ENCODE measurements around the gene ISLR2.
"Not testable (repeated sequence)": the region's sequence is repeated elsewhere in the genome, so short reads cannot be mapped to it uniquely, and the experiment has no call there.

ISLR2 gene, protein sequence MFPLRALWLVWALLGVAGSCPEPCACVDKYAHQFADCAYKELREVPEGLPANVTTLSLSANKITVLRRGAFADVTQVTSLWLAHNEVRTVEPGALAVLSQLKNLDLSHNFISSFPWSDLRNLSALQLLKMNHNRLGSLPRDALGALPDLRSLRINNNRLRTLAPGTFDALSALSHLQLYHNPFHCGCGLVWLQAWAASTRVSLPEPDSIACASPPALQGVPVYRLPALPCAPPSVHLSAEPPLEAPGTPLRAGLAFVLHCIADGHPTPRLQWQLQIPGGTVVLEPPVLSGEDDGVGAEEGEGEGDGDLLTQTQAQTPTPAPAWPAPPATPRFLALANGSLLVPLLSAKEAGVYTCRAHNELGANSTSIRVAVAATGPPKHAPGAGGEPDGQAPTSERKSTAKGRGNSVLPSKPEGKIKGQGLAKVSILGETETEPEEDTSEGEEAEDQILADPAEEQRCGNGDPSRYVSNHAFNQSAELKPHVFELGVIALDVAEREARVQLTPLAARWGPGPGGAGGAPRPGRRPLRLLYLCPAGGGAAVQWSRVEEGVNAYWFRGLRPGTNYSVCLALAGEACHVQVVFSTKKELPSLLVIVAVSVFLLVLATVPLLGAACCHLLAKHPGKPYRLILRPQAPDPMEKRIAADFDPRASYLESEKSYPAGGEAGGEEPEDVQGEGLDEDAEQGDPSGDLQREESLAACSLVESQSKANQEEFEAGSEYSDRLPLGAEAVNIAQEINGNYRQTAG

GRCh38 chr15:74130155-74130848, at the start of gene ISLR2:
Gene ISLR2 (plus strand): TSS chr15:74130586. CDS start chr15:74132755, 2,169 bp downstream.
- no peak for DNase-seq

DNA sequence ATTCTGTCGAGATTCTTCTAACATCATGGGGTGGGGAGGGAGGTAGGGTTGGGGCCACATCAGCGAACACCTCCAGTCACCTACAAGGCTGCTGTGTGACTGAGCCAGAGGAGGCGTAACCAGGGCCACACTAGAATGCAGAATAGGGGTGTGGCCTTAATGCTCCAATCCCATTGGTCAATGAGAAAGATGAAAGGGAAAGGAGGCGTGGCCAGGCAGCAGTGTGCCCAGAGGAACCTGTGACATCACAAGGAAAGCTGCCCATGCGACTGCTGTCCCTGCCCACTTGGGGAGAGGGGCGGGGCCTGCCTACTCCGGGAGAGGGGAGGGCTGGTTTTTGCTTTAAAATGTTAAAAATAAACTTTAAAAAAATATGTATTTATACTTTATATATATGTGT, 47.9 kb upstream of the ISLR2 start, which contains the start of gene GOLGA6A:
Gene GOLGA6A (minus strand): TSS at position 101 of the 400 bp plus-strand sequence. CDS start 41 bp downstream, at position 60.
- DNase-seq = not testable (repeated sequence)

DNA sequence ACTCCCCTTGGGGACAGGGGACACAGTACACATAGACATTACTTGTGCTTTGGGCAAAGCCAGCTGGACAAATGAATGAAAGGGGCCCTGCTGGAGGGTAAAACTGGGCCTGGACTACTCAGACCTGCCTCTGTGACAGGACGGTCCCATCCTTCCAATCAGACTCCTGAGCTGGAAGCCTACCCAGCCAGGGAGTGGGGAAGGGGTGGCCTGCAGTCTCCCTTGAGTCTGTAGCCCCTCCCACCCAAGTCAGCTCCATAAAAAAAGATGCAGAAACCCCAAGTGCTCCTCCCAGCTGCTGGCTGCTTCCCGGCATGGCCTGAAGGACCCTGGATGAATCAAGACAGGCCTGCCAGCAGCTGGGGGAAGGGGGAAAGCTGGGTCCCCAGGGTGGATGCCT, 35.8 kb upstream of the ISLR2 start:
- DNase-seq = not testable (repeated sequence)

GRCh38 chr15:74095610-74096009, 34.8 kb upstream of the ISLR2 start:
- DNase-seq = not testable (repeated sequence)

DNA sequence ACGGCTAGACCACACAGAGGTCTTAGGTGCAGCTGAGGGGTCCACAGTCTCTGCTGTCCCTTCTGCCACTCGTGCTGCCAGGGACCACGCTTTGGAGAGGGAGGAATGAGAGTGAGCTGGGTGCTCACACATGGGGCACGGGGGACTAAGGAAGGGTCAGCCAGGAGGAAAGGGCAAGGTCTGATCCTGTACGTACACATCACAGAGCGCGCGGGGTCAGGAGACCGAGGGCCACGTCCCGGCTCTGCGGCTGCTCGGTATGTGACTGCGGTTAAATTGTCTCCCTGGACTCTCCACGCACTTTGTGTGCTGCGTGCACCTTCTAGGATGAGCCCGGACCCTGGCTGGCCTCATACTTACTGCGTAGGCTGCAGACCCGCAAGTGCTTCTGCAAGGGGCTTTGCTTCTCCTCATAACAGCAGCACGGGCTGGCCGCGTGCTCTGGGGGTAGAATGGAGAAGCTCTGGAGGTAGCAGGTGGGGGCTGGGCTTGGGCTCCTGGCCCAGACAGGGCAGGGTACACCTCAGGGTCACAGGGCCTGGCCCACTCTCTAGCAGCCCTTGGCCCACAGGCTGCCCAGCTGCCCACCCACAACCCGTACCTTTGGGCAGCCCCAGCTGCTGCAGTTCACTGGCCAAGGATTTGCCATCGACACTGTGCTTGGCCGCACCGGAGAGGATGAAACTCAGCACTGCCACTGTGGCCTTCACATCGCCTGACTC, 33.5 kb upstream of the ISLR2 start:
- not testable (repeated sequence) for DNase-seq

GRCh38 chr15:74099963-74100733, 30.2 kb upstream of the ISLR2 start:
- peak; percentile 98 for DNase-seq

DNA sequence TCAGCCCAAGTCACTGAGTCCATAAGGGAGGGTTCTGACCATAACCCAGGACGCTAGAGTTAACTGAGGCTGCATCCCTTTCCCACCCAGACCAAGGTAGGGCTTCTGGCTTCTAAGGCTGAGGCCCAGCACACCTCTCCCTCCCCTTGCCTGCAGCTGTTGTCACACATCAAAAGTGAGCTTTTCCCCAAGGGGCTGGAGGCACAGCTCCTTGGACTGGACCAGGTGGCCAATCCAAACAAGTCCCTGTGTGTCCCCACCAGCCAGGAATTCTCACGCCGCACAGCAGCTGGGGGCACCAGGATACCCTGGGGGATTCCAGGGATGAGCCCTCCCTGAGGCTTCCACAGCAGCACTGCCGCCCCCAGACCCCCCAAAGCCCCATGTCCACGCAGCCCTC, 22.3 kb upstream of the ISLR2 start:
- DNase-seq = no peak

- peak; percentile 1 for DNase-seq
Measured at GRCh38 chr15:74108611-74109010, 21.8 kb upstream of the ISLR2 start.

DNA sequence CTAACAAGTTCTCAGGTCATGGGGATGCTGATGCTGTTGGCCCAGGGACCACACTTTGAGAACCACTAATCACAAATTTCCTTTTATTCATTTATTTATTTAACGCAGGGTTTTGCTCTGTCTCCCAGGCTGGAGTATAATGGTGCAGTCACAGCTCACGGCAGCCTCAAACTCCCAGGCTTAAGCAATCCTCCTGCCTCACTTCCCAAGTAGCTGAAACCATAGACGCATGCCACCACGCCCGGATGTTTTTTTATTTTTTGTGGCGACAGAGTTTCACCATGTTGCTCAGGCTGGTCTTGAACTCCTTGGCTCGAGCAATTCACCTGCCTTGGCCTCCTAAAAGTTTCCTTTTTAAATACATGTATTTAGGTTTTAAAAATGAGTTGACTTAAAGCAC, 20.7 kb upstream of the ISLR2 start:
- peak; percentile 1 for DNase-seq

DNA sequence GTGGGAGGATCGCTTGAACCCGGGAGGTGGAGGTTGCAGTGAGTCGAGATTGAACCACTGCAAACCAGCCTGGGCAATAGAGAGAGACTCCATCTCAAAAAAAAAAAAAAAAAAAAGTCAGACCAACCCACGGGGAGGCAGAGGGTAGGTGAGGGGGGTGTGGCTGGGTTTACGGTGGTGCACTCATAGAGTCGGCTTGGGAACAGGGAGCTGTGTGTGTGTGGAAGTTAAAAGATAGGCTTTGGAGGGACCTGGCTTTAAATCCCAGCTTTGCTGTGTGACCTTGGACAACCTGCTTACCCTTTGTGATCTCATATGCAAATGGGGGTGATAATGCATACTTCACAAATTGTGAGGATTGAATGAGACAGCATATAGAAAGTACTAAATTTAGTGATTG, 10.0 kb upstream of the ISLR2 start:
- DNase-seq = no peak

DNA sequence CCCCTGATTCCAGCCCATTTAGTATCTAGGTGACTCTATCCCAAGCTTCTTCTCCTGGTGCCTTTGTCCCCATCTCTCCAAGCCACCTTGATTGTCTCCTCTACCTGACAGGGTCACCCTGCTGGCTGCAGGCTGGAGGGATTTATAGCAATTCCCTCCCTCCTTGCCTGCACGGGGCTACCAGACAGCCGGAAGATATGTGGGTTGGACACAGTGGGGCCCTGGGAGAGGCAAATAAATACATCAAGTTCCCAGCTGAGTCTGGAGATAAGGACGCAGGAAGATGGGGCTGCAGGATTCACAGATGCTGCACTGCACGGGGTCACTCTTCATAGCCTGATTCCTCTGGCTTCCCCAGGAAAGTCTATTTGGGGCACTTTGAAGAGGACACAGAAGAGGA, 9.3 kb upstream of the ISLR2 start:
- no peak for DNase-seq

- no peak for DNase-seq
Measured at GRCh38 chr15:74121858-74122257, 8.5 kb upstream of the ISLR2 start.

DNA sequence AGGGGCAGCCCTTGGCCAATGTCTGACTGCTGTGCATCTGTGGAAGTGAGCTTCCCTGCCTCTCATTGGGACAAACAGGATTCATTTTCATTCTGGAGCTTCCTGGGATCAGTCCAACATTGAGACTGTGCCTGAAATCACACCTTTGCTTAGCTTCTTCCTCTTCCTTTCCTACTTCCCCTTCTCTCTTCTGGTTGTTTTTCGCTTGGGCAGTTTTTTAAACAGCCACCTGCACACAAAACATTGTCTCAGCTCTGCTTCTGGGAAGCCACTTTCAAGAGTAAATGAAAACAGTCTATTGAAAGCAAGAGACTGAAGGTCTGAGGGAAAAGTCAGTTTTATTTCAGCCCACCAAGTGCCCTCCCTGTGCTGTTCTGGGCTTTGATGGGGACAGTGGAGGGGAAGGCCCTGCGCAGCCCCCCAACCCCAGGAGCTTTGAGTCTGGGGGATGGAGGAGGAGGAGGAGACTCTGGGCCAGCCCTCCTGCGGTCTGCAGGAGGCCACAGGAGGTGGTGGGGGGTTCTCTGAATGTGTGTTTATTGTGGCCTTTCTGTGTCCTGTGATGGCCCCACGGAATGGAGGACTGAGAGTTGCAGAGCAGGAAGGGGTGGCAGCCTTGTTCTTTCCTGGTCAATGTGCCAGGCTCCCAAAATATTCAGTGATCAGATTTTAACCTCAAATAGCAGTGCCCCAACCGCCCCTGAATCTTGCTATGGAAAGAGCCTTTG, 7.8 kb upstream of the ISLR2 start:
- DNase-seq = no peak

GRCh38 chr15:74123131-74123429, 7.3 kb upstream of the ISLR2 start:
- DNase-seq = no peak

DNA sequence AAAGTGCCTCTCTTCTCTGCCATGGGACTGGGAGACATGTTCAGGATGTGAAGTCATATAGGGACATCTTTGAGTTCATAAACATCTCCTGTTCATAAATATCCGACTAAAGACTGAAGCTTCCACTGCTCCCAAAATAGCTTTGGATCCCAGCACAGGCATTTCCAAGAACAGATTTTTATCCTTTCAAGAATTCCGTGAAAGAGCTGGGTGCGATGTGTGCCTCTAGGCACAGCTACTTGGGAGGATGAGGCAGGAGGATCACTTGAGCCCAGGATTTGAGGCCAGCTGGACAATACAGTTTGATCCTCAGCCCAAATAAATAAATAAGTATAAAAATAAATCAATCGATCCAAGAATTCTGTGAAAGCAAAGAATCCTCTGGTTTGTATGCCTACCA, 6.7 kb upstream of the ISLR2 start:
- DNase-seq = no peak

GRCh38 chr15:74124196-74124595, 6.2 kb upstream of the ISLR2 start:
- no peak for DNase-seq

DNA sequence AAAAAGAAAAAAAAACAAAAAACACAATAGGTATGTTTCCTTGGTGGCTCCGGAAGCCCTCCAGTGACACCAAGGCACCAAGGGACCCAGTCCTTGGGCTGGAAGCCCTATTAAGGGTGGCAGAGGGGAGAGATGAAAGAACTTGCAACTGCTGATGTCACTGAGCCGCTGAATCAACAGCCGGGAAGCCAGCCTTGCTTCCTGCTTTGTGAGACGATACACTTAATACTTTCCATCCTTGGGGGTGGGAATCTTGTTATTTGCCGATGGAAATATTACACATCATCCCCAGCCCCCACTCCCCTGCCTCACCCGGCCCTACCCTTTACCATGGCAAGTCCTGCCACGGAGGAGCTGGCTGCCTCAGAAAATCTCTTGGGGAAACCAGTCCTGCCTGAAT, 5.6 kb upstream of the ISLR2 start:
- DNase-seq = no peak

DNA sequence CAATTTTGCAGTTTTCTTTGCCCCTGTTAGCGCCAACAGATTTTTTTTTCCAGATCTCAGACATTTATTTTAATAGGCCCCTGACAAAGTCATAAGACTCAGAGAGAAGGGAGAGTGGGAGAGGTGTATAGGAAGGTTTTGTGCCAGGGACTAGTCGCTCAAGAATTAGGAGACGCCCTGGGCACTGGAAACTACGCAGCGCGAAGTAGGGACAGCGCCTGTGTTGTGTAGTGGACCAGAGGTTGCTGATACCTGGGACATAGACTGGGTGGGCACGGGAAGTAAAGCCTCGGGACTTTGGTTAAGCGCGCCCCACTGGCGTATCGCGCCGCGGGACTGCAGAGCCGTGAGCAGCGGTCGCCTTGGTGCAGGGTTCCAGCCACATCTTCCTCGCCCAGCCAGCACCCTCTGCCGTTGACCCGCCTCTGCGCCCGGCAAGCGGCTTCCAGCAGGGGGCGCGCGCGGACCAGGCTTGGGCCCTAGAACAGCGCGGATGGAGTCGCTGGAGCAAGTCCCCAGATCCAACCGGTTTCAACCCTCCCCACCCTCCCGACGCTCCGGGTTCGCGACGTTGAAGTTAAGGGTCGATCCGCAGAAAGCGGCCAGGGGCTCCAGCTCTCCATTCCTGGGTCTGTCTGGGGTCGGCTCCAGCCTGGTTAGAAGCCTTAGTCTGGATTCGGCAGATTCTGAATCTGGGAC, 3.0 kb upstream of the ISLR2 start:
- DNase-seq = peak; percentile 83

- DNase-seq = peak; percentile 21
Measured at GRCh38 chr15:74127954-74128784, 2.2 kb upstream of the ISLR2 start.

Data from NCI-H226 (cell line).